CD4-positive, alpha-beta T cell treated with Interleukin-17A for 4 hours (primary cell): ENCODE measurements around the gene RANBP3.
A peak's percentile ranks its signal among the peaks of the same experiment; 100 is the strongest.
"Not testable (repeated sequence)": the region's sequence is repeated elsewhere in the genome, so short reads cannot be mapped to it uniquely, and the experiment has no call there.

Experiments
- DNase-seq: peaks from one replicate; pipeline ENCODE4 v3.0.0-alpha.2; 2020; ENCODE audit warnings: mixed read lengths

Gene RANBP3

GRCh38 chr19:6006070-6006446 is 28.1 kb upstream of the RANBP3 start:
- DNase-seq = not testable (repeated sequence)

- DNase-seq = no peak
Measured at GRCh38 chr19:6005321-6006069, 27.6 kb upstream of the RANBP3 start.

- DNase-seq = no peak
Measured at GRCh38 chr19:6003976-6004375, 26.0 kb upstream of the RANBP3 start.

- no peak for DNase-seq
Measured at GRCh38 chr19:6002591-6002990, 24.7 kb upstream of the RANBP3 start.

GRCh38 chr19:6000228-6000847 is 22.4 kb upstream of the RANBP3 start:
- no peak for DNase-seq

GRCh38 chr19:5999693-6000092 is 21.8 kb upstream of the RANBP3 start:
- DNase-seq = no peak

- DNase-seq = no peak
Measured at GRCh38 chr19:5997371-5997770, 19.4 kb upstream of the RANBP3 start.

- DNase-seq = no peak
Measured at GRCh38 chr19:5996623-5997320, 18.8 kb upstream of the RANBP3 start.

- DNase-seq = no peak
Measured at GRCh38 chr19:5996102-5996501, 18.2 kb upstream of the RANBP3 start.

- DNase-seq = no peak
Measured at GRCh38 chr19:5995606-5996005, 17.7 kb upstream of the RANBP3 start.

GRCh38 chr19:5994405-5995165 is 16.6 kb upstream of the RANBP3 start:
- DNase-seq = no peak

- no peak for DNase-seq
Measured at GRCh38 chr19:5993648-5994358, 15.9 kb upstream of the RANBP3 start.

GRCh38 chr19:5993201-5993600 is 15.3 kb upstream of the RANBP3 start:
- DNase-seq = no peak

- no peak for DNase-seq
Measured at GRCh38 chr19:5992756-5993155, 14.8 kb upstream of the RANBP3 start.

- no peak for DNase-seq
Measured at GRCh38 chr19:5991244-5991838, 13.4 kb upstream of the RANBP3 start.

GRCh38 chr19:5990289-5990797 is 12.4 kb upstream of the RANBP3 start:
- no peak for DNase-seq

- no peak for DNase-seq
Measured at GRCh38 chr19:5989388-5990074, 11.6 kb upstream of the RANBP3 start.

- DNase-seq = no peak
Measured at GRCh38 chr19:5988517-5989387, 10.8 kb upstream of the RANBP3 start.

- peak; percentile 87 for DNase-seq
Measured at GRCh38 chr19:5987077-5987818, 9.3 kb upstream of the RANBP3 start.

GRCh38 chr19:5985837-5986236 is 7.9 kb upstream of the RANBP3 start:
- DNase-seq = not testable (repeated sequence)
